Measurements from ENCODE around the gene HYDIN.
"Not testable (repeated sequence)": the region's sequence is repeated elsewhere in the genome, so short reads cannot be mapped to it uniquely, and the experiment has no call there.

Gene HYDIN

DNA sequence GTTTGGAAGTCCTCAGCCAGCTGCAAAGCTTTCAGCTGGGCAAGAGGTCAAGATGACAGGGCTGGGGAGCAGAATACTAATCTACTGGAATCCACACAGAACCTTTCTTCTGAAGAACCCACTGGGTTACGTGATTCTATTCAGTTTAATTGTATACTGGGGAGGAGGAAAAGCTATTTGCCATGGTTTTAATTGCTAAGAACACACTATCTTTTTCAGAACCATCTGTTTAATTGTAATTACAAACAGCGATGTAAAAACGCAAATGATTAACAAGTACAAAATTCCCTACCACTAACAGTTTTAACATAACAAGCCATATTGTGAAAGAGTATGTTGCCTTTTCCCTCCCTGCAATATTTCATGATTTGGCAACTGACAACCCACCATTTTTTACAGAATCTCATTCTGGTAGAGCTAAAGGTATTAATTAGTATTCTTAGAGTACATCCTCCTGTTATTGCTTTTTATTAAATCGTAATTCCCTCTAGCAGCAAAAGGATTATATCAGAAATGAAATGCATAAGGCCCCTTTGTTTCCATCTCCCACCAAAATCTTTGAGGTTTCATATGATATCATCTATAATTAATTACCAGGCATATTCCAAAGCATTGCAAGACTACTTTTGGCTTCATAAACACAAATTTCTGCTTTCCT, 12.1 kb downstream of the HYDIN start:
- DNase-seq: no peak

DNA sequence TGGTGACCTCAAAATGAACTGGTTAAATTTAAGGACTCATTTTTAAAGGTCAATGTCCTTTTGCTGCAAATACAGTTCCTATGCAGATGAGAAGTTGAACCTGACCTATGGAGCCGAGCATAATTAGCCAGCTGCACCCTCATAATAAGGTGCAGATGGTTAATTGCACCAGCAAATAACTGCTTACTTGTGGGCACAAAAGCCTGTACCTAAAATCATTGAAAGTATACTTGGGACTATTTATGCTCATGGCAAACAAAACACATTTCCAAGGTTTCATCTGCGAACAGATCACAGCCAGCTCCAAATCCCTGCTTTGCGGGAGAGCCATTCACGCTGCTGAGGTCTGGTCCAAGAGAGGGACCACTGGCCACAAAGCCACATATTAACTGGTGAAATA, 13.0 kb downstream of the HYDIN start:
- DNase-seq: no peak

DNA sequence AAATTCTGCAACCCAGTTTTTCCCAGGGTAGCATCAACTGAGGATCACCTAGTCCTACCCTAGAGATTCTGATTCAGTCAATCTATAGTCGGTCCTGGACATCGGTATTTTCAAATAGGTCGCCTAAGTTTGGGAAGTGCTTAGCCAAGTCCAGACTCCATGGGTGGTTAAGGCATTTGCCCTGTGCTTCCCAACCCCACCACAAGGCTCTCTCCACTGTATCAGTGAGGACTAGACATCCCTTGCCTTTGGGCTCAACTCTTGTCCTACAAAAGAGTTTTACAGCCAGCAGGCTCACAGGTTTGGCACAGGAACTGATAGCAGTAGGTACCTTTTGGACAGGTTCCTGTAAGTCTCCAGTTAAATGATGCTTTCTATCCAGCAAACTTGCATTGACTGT, 13.8 kb downstream of the HYDIN start:
- DNase-seq: no peak

- no peak for DNase-seq
Measured at GRCh38 chr16:71214746-71215381, 15.7 kb downstream of the HYDIN start.

DNA sequence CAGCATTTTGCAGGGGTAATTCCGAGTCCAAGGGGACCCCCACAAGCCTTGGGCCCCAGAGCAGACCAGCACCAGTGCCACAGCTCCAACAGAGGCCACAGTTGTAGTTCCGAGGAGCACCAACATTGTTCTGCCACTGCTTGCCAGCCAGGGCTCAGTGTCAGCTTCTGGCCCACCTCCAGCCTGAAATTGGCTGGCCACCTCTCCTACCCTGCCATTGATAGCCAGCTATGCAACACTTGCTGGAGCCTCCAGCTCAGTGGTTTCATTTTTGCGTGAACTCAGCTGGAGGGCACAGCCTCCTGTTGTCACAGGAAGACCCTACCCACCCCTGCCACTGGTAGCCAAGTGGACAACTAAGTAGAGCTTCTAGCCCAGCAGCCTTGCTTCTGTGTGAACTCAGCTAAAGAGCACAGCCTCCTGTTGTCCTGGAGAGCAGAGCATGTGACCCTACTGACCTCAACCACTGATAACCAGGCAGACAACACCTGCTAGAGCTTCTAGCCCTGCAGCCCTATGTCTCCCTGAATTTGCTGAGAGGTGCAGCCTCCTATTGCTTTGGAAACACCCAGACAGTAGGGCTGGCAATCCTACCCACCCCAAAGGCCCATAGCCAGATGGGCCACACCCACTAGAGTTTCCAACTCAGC, 24.9 kb downstream of the HYDIN start:
- DNase-seq: no peak

DNA sequence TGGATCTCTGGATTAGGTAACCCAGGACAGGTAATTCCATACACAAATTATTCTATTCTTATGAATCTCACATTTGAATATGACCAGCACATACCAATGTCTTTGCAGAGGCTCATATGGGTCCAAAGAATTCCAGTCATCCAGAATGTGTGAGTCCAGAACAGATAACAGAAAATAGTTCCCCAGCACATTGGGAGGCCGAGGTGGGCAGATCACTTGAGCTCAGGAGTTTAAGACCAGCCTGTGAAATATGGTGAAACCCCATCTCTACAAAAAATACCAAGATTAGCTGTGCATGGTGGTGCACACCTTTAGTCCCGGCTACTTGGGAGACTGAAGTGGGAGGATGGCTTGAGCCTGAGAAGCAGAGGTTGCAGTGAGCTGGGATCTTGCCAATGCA, 26.9 kb downstream of the HYDIN start:
- no peak for DNase-seq

- no peak for DNase-seq
Measured at GRCh38 chr16:71201556-71201955, 29.0 kb downstream of the HYDIN start.

DNA sequence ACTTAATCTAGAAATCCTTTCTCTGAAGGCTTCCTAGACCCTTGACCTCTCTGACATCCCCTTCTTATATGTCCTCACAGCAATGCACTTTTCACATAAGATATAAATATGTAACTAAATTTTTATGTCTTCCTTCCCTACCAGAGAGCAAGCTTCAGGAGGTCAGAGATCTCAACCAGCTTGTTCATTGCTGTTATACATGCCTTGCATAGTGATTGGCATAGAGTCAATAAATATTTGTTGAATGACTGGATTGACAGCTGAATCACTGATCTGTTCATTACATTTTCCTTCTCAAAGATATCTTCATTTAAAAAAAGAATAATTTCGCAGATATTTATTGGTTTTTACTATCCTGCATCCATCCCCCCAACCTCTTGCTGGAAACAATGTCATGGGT, 29.5 kb downstream of the HYDIN start:
- DNase-seq: no peak

DNA sequence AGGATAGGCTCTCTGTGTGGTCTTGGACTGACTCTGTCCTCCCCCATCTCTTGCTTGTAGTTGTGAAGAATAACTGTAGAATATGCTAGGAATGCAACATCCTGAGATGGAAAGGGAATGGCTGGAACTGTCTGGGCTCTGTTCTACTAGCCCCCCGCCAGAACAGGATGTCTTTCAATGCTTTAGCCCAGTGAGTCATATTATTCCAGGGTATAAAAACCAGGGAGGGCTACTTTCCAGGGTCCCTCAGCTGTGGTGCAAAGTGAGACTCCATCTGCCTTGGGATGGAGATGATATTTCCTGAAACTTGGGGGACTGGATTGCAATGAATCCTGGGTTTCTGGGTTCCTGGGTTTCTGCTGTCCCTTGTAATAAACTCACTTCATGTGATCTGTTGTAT, 32.1 kb downstream of the HYDIN start:
- no peak for DNase-seq

GRCh38 chr16:71192387-71192786, 38.1 kb downstream of the HYDIN start:
- DNase-seq: no peak

DNA sequence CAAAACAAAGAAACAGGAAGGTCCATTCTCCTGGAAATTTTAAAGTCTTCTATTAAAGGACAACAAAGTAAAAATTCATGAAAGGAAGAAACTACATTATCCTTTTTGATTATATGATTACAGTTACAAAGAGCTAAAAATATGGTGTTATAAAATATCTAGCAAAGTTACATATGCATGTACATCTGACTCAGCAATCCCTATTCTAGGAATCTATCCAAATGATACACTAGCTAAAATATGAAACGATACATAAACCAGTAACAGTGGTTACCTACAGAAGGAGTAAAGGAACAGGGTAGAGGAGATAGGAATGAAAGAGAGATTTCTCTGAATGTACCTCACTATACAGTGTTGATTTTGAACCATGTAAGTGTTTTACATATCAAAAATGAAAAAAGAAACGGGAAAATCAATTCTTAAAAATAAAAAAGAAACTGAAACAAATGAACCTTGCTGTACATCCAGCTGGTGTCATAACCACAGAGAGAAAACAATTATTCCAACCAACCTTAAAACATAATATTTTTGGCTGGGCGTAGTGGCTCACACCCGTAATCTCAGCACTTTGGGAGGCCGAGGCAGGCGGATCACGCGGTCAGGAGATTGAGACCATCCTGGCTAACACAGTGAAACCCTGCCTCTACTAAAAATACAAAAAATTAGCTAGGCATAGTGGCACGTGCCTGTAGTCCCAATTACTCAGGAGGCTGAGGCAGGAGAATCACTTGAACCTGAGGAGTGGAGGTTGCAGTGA, 41.4 kb downstream of the HYDIN start:
- DNase-seq: no peak

DNA sequence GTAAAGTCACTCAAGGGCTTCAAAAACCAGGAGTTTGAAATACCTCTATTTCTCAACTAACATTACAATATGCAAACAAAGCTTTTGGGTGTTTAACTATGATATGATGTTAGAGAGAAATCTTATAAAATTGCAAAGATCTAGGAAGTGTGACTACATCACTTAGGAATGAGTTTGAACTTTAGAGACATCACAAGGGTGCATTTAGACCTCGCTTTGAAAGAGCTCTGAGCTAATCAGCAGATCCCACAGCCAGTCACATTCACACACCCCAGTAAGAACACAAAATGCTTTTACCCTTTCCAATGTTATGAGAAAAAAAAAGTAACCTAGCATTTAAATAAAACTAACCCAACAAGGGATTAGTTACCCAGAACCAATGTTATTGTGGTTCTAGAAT, 45.2 kb downstream of the HYDIN start:
- DNase-seq: no peak

GRCh38 chr16:71179569-71179968, 51.0 kb downstream of the HYDIN start:
- DNase-seq: no peak

- no peak for DNase-seq
Measured at GRCh38 chr16:71172481-71173207, 57.9 kb downstream of the HYDIN start.

- not testable (repeated sequence) for DNase-seq
Measured at GRCh38 chr16:71161007-71161406, 69.5 kb downstream of the HYDIN start.

GRCh38 chr16:71157278-71157677, 73.2 kb downstream of the HYDIN start:
- not testable (repeated sequence) for DNase-seq

GRCh38 chr16:71153329-71153728, 77.2 kb downstream of the HYDIN start:
- not testable (repeated sequence) for DNase-seq

DNA sequence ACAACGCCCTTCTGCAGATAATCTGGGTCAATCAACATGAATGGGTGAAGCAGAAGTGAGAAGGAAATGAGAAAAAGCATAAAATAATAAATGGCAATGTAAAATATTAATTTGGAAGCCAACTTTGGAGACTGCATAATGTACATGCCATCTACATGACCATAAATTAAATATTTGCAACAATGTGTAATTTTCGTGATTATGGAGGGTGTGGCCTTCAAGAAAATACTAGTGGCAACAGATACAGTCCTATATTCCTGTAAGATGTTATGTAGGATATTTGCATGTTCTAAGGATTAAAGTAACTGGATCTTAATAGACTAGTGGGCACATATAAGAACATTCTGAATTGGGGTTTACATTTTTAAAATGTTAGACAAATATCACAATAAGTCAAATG, 78.9 kb downstream of the HYDIN start:
- DNase-seq: not testable (repeated sequence)

GRCh38 chr16:71143246-71143645, 87.3 kb downstream of the HYDIN start:
- DNase-seq: not testable (repeated sequence)

DNA sequence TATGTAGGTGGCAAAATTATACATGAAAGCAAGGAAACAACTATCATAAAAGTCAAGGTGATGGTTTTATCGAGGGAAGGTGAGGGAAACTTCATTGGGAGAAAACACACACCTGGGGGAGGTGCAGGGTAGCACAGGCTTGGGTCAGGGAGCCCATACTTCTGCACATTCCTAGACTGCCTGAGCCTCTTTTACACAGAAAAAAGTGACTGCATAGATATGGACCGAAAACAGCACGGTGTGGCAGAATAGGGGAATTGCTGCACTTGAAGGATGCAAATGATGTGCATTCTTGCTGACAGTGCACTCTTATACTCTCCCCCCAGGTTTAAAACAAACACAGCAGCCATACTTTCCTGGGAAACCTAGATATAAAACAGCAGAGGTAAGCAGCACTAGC, 120.0 kb downstream of the HYDIN start:
- not testable (repeated sequence) for DNase-seq

GRCh38 chr16:71109656-71110208, 120.8 kb downstream of the HYDIN start:
- DNase-seq: not testable (repeated sequence)

DNA sequence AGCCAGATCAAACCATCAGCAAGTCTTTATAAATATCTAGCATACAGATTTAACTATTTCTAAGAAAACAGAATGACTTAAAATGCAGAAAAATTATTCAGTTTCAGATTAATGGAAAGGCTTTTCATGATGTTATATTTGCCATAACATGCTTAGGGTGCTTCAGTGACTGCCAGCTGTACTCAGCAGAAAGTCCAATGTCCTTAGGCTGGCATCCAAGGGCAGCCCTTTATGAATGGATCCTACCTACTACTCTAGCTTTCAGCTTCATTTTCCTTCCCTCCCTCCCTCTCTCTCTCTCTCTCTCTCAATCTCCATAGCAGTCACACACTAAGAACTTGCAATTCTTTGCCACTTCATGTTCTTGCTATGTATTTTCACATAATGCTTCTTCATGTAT, 124.6 kb downstream of the HYDIN start:
- DNase-seq: not testable (repeated sequence)
